SK-MEL-5 (cell line): ENCODE data around the gene HS3ST5. TPM values are rescaled to one million over a fixed set of nuclear protein-coding genes. Genes with fewer than 3 reads are reported as not detected.
"Not testable (repeated sequence)": the region's sequence is repeated elsewhere in the genome, so short reads cannot be mapped to it uniquely, and the experiment has no call there.

Experiments
- DNase-seq: peaks from one replicate; pipeline ENCODE4 v3.0.0-alpha.2; 2016; ENCODE audit warnings: low read depth, low spot score
- in situ Hi-C: cut with HindIII; loops from 2 replicates; pipeline ENCODE4 v1.10.0; 2016; ENCODE audit warnings: low sequenced_read_pairs, high pct_unique_total_duplicates, low pct_unique_long_range_greater_than_20kb
- total RNA-seq: library from RNA; depleted of rRNA; stranded (reverse); fragments of >200 nt; shearing (Covaris generic); gene quantifications from 2 replicates; pipeline ENCODE4 v1.2.3, GENCODE V29; 2014

The HS3ST5 gene
- total RNA-seq, 1 experiment from 2014 or later = 0.42 TPM

DNA sequence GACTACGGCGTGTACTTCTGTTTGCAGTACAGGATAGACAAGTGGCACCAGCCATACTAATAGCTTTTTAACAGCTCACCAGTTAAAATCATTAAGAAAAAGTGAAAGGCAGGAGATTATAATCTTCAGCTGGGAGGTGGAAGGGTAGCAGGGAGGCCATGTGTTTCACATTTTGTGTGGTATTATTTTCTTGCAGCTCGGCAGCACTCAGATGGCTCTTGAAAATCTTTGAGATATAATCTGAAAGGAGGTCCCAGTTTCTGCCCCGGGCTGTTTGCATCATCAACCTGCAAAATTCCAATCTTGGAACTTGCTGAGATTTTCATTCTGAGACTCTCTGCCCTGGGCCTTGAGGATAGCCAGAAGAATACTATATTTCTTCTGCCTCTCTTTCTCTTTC, 284.4 kb downstream of the HS3ST5 start:
- no peak for DNase-seq
- in situ Hi-C loops = no loop called here

DNA sequence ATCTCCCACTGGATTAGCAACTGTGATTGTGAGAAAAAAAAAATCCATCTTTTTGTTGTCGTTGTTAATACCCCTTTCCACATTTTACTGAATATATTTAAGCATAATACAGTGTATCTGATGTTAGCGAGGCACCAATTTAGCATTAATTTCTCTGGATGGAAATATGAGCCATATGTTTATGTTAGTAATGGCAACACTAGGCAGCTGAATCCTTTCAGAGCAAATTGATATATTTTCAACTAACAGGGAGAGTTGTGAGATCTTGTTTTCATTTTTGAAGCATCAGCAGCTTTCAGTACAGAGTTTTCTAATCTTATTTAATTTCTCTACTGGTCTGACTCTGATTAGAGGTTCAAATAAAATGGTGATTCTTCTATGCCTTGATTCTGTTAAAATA, 287.1 kb downstream of the HS3ST5 start:
- no peak for DNase-seq
- in situ Hi-C loops = no loop called here

DNA sequence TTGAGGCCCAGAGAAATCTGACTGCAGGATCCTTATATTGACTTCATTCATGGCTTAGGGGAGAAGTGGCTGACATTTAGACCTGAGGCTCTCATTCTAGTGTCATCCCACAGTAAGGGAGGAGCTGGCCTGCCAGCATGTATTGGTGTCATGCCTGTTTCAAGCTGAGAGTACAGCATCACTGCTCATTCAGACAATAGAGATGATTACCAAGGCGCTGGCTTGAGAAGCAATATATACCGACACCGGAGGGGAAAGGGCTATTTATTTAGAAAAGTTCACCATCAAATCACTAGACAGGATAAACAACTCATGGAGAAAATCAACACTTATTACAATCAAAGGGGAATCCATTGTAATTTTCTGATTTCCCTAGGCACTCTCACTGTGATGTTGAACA, 287.5 kb downstream of the HS3ST5 start:
- DNase-seq = no peak
- in situ Hi-C loops = no loop called here

DNA sequence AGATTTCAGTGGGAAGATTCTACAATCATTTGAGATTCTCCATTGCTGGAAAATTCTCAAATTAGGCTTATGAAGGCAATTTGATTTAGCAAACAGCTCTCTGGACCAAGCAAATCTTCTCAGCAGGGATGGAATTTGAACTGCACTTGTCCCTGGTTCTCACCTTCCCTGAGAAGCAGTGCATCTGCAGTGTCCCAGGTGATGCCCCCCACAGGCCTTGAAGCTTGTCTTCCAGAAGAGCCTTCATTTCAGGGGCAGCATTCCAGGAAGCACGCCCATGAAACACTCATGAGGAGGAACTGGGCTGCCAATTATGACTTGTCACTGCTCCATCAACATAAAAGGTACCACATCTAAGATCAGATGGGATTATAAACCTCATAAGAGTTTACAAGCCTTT, 289.0 kb downstream of the HS3ST5 start:
- DNase-seq = no peak
- in situ Hi-C loops = no loop called here

DNA sequence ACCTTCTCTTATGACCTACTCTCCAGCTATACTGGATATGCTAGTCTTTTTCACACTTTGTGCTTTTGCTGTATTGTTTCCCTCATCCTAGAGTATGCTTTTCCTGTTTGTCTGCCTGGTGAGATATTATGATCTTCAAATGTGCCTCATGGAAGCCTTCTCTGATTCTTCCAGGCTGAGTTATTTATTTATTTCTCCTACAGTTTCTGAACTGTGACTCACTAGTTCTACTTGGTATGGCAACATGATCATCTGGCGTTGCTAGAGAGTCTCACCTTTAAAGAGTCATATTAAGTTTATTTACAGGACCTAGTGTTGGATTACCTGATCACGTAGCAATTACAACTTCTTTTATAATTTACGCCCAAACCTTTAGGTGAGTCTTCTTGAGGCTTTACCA, 290.7 kb downstream of the HS3ST5 start:
- in situ Hi-C loops = no loop called here
- no peak for DNase-seq

DNA sequence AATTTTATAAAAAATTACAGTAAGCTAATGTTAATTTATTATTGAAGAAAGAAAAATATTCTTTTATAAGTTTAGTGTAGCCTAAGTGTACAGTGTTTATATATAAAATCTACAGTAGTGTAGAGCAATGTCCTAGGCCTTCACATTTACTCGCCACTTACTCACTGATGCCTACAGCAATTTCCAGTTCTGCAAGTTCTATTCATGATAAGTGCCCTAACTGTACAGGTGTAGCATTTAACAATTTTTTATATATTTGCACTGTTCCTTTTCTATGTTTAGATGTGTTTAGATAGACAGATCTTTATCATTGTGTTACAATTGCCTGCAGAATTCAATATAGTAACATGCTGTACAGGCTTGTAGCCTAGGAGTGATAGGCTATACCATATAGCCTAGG, 291.8 kb downstream of the HS3ST5 start:
- DNase-seq = no peak
- in situ Hi-C loops = no loop called here

DNA sequence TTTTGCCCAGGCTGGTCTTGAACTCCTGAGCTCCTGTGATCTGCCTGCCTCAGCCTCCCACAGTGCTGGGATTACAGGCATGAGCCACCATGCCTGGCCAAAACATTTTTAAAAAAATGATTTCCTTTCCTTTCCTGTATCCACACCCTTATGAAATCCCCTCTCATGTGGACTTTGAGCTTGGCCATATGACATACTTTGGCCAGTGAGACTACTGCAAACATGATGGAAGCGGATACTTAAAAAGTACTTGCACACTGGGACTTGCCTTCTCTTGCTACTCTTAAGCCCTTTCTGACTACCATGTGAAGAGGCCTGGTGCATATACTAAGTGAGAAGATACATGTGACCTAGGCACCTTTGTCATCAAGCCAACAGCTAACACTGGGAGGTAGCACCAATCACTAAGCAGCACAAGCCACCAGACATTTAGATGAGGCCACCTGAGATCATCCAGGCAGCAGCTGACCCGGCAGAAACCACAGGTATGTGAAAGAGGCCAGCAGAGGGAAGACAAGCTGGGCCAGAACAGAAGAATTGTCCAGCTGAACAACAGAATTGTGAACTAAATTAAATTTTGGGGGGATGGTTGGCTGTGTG, 293.4 kb downstream of the HS3ST5 start:
- DNase-seq = no peak
- in situ Hi-C loops = no loop called here

DNA sequence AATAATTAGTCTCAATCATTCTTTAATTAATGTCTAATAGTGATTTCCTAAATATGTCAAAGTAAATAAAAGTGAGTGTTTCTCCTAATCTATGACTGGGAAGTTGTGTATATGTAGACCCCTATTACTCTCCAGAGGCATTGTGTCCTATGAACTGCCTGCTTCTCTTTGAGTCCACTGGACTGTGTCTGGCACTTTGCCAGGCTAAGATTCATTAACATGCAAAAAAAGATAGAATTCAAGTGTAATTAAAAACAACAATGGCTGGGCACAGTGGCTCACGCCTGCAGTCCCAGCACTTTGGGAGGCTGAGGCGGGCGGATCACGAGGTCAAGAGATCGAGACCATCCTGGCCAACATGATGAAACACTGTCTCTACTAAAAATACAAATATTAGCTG, 298.3 kb downstream of the HS3ST5 start:
- DNase-seq, in situ Hi-C loops: not testable (repeated sequence)

DNA sequence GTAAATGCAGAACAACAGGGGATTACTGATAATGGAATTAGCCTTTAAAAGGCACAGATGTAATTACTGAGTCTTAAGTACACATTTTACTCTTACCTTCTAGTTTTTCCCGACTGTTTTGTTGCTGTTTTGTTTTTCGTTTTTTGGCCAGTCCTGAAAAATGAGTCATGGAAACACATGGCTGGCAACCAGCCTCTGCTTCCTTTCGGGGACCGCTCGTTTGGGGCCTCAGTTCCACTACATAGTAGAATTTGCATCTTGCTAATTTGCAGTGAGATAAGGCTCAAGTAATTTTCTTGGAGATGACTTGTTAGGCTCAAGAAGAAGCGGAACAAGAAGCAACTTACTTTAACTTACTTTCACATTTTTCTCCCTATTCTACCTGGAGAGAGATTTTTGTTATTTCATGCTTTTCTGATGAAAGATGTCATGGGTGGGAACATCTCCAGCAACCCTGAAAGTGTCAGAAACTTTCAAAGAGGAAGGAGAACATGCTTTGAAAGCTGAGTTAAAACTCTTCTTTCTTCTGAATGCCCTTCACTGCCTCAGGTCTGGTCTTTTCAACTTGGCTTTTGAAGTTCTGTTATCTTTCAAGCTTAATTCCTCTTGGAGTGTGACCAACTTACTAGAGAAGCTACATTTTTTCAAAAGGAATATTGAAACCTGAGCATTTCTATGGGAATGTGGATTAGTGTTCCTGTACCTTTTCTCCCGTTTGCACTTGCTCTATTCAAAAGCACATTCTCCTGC, 300.4 kb downstream of the HS3ST5 start:
- in situ Hi-C loops = no loop called here
- DNase-seq = no peak

DNA sequence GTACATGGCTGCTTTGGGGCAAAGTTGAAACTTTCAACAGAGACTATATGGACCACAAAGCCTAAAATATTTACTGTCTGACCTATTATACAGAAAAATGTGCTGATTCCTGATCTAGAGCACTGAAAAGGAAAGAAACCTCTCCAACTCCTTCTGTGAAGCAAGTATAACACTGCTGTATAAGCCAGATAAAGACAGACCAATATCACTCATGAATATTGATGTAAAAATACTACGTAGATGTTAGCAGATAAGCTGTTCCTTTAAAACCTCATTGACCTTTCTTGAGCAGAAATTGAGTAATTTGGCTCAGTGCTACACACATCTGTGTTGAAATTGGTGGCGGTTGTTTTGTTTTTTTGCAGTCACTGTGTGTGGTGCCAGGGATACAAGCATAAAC, 302.0 kb downstream of the HS3ST5 start:
- no peak for DNase-seq
- in situ Hi-C loops = no loop called here

DNA sequence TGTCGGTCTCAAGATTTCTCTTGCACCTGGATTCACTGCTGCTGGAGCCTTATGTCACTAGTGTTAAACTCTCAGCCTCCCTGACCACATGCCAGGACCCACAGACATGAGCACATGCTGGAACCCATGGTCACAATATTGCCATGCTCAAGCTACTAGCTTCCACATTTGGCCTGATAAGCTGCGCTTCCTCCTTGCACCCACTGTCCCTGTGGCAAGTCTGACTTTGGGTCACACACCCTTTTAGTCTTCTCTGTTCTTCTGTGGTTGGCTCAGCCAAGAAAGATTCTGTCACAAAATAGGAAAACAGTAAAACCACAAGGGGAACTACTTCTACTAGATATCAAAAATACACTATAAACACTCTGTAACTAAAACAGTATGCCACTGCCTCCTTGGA, 303.0 kb downstream of the HS3ST5 start:
- DNase-seq = no peak
- in situ Hi-C loops = no loop called here

DNA sequence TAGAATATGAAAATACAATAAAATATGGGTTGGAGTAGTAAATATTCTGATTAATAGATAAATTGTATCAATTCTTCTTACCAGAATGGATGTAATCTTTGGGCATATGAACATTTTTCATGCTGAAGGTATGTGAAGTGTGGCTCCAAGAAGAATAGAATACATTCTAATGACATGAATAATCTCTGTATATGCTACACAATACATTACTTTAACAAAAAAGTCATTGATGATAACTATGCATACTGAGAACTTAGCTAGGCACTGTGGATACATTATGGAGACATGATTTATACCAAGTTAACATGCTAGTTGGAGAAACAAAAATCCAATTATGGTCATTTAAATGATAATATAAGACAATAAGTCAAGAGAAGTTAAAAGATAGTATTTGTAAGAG, 309.2 kb downstream of the HS3ST5 start:
- no peak for DNase-seq

DNA sequence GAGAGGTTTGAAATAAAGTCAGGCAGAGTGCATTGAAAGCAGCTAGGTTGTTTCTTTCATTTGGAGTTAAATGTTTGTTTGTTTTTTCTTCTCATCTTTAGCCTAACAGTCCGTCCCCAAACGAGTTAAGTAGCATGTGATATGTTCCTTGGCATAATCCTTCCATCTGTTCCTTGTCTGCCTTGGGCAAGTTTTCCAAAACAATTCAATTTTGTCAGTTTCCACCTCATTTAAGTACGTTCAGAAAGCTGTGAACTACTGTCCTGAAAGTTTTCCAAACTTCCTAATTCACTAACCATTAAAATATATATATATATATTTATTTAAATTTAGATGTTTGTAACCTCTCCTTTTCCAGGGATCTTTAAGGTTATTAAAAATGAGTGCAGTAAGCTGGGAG, 310.1 kb downstream of the HS3ST5 start:
- DNase-seq = no peak
- in situ Hi-C loops = no loop called here

More for the DNA sequence above, 309.2 kb downstream of the HS3ST5 start:
- in situ Hi-C loops = no loop called here

DNA sequence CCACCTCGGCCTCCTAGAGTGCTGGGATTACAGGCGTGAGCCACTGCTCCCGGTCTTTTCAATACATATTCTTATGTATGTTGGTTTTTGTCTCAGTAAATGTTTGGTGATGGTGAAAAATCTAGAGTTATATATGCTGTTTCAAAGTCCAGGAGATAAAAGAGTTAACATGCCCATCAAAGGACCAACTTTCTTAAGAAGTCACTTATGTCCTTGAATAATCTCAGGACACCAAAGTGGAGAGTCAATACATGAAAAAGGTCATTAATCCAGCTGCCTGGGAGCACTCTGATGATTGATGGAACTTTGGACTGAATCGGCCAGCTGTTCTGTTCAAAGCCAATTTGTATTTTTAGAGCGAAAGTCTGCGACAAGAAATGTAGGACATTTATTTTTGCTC, 312.1 kb downstream of the HS3ST5 start:
- in situ Hi-C loops = no loop called here
- DNase-seq = no peak

DNA sequence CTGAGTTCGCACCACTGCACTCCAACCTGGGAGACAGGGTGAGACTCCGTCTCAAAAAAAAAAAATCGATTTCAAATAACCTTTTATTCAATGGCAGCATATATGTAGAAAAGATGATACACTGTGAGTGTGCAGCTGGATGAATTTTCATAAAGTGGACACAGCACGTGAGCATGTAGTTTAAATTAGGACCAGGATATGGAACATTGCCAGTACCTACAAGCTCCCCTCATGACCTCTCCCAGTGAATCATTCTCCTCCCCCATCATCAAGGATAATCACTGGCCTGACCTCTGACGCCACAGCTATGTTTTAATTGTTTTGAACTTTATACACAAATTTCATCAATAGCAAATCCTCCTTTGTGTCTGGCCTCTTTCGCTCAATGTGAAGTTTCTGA, 318.1 kb downstream of the HS3ST5 start:
- no peak for DNase-seq
- in situ Hi-C loops = no loop called here

DNA sequence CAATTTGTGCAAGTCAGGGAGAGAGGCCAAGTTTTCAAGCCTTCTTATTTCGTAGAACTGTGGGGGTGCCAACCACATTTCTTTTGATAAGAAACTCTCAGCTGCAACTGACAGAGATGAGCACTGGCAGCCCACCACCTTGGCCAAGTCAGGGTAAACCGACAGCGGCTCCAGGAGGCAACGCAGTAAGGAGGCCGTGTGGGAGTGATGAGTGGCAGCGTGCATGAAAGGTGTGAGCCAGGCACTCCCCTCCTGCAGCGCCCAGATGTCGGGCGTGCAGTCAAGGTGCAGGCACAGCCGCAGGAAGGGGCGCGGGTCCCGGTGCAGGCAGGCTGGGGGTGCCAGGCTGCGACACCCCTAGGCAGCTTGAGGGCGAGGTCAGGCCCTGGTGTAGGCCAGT, 322.6 kb downstream of the HS3ST5 start:
- in situ Hi-C loops = no loop called here
- no peak for DNase-seq

DNA sequence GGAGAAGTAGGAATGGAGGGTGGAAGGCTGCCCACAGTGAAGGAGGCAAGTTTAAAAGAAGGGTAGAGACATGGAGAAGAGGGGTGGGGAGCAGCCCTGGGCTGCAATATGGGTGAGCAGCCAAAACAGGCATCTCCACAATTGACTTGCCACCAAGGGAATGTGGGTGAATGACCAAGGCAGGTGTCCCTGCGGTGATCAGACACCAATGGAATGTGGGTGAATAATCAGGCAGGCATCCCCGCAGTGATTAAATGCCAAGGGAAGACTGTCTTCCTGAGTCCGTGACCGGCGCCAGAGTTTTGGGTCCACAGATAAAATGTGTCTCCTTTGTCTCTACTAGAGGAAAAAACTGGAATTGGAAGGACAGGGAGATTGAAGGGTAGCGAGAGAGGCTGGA, 325.7 kb downstream of the HS3ST5 start:
- in situ Hi-C loops, DNase-seq: not testable (repeated sequence)

DNA sequence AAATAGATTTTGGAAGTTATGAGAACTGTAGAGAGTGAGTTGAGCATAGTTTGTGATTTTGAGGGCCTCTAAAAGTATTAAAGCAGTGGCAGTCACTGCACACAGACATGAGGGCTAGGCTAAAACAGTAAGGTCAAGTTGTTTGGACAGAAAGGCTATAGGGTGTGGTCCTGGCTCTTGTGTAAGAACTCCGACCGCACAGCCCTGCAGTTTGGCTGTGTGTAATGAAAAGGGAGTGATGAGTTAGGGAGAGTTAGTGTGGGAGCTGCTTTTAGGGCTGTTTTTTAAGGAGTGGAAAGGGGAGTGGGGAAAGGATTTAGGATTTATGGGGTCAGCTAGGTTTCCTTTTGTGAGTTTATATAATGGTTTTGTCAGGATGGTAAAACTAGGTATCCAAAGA, 328.7 kb downstream of the HS3ST5 start:
- in situ Hi-C loops, DNase-seq: not testable (repeated sequence)

DNA sequence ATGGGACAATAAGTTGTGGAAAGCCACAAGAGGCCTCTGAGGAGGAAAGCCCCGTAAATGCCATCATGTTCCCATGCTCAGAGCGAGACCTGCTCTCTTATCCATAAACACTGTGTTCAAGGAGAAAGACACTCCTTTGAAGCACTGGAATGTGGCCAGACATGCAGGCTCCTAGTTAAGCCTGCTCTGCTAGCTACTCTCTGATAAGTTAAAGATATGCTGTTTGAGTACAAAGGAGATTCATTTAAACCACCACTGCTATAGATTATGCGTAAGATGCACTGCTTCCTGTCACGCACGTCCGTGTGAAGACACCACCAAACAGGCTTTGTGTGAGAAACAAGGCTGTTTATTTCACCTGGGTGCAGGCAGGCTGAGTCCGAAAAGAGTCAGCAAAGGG, 331.3 kb downstream of the HS3ST5 start:
- DNase-seq, in situ Hi-C loops: not testable (repeated sequence)
